SK-N-SH (cell line): Measurements from ENCODE around the gene NID1.

Source experiments
- EZH2phosphoT487 ChIP-seq: fragments of 200-600 bp; sonication (generic); IDR thresholded peaks from 2 replicates; pipeline ENCODE4 v1.6.1; 2017; ENCODE audit warnings: low read depth, mixed run types, mild to moderate bottlenecking, antibody characterized with exemption, moderate library complexity, borderline replicate concordance
- GABPA ChIP-seq: IDR thresholded peaks from 2 replicates; pipeline ENCODE4 v1.4.0; 2012; ENCODE audit warnings: low read depth, mild to moderate bottlenecking
- JUND ChIP-seq: IDR thresholded peaks from 2 replicates; pipeline ENCODE4 v1.4.0; 2012
- NFIC ChIP-seq: IDR thresholded peaks from 2 replicates; pipeline ENCODE4 v1.4.0; 2012; ENCODE audit warnings: borderline replicate concordance
- POLR2AphosphoS5 ChIP-seq: IDR thresholded peaks from 2 replicates; pipeline ENCODE4 v1.6.1; 2012; ENCODE audit warnings: low read depth, low read length
- RAD21 ChIP-seq: IDR thresholded peaks from 2 replicates; pipeline ENCODE4 v1.6.1; 2012; ENCODE audit warnings: mild to moderate bottlenecking, low read length
- SIN3A ChIP-seq: IDR thresholded peaks from 2 replicates; pipeline ENCODE4 v1.6.1; 2012; ENCODE audit warnings: low read depth, mild to moderate bottlenecking, low read length, moderate library complexity, borderline replicate concordance
- SMC3 ChIP-seq: IDR thresholded peaks from 2 replicates; pipeline ENCODE4 v1.6.1; 2012; ENCODE audit warnings: low read depth, low read length, improper control_type of control experiment
- TEAD4 ChIP-seq: IDR thresholded peaks from 2 replicates; pipeline ENCODE4 v1.4.0; 2012; ENCODE audit warnings: mild to moderate bottlenecking, borderline replicate concordance; ENCODE audit not compliant: insufficient read depth
- USF2 ChIP-seq: fragments of 150-350 bp; IDR thresholded peaks from 2 replicates; pipeline ENCODE4 v1.6.1; 2017; ENCODE audit warnings: antibody characterized with exemption, low read length, low read depth, borderline replicate concordance
- ZBTB33 ChIP-seq: IDR thresholded peaks from 2 replicates; pipeline ENCODE4 v1.4.0; 2012; ENCODE audit warnings: low read depth, borderline replicate concordance
- TF ChIP-seq, protein P1 (sequence below): fragments of 200-600 bp; sonication (generic); IDR thresholded peaks from 2 replicates; pipeline ENCODE4 v1.6.1; 2017; ENCODE audit warnings: antibody characterized with exemption, mild to moderate bottlenecking, moderate library complexity

- TF ChIP-seq SIN3A (no peak), POLR2AphosphoS5 (no peak), ZBTB33 (no peak), JUND (no peak), USF2 (no peak), TEAD4 (no peak), RAD21 (no peak), NFIC (no peak), SMC3 (no peak), GABPA (no peak), EZH2phosphoT487 (no peak)
- TF ChIP-seq, protein P1, sequence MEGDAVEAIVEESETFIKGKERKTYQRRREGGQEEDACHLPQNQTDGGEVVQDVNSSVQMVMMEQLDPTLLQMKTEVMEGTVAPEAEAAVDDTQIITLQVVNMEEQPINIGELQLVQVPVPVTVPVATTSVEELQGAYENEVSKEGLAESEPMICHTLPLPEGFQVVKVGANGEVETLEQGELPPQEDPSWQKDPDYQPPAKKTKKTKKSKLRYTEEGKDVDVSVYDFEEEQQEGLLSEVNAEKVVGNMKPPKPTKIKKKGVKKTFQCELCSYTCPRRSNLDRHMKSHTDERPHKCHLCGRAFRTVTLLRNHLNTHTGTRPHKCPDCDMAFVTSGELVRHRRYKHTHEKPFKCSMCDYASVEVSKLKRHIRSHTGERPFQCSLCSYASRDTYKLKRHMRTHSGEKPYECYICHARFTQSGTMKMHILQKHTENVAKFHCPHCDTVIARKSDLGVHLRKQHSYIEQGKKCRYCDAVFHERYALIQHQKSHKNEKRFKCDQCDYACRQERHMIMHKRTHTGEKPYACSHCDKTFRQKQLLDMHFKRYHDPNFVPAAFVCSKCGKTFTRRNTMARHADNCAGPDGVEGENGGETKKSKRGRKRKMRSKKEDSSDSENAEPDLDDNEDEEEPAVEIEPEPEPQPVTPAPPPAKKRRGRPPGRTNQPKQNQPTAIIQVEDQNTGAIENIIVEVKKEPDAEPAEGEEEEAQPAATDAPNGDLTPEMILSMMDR, result no peak
These were observed 4.6 kb downstream of the NID1 start for GRCh38 chr1:236060286-236060685.
